Chondrocyte (in vitro differentiated cells): ENCODE measurements around the gene PCED1B. TPM values are rescaled to one million over a fixed set of nuclear protein-coding genes. Genes with fewer than 3 reads are reported as not detected.

Source experiments
- DNase-seq: peaks from one replicate; pipeline ENCODE4 v3.0.0; 2021; ENCODE audit warnings: mixed read lengths, low spot score
- H3K27ac Mint-ChIP-seq: one replicate; pipeline ENCODE4 v1.8.0; 2021; ENCODE audit warnings: mild to moderate bottlenecking, moderate library complexity, mixed read lengths; ENCODE audit not compliant: unreplicated experiment
- H3K27me3 Mint-ChIP-seq: 2 replicates; pipeline ENCODE4 v1.8.0; 2021; ENCODE audit warnings: low read depth, mixed read lengths
- H3K36me3 Mint-ChIP-seq: 2 replicates; pipeline ENCODE4 v1.8.0; 2021; ENCODE audit warnings: low read depth, mixed read lengths
- H3K4me1 Mint-ChIP-seq: 2 replicates; pipeline ENCODE4 v1.8.0; 2021; ENCODE audit warnings: low read depth, mild to moderate bottlenecking, mixed read lengths
- H3K4me3 Mint-ChIP-seq: one replicate; pipeline ENCODE4 v1.8.0; 2021; ENCODE audit warnings: mild to moderate bottlenecking, moderate library complexity, mixed read lengths; ENCODE audit not compliant: unreplicated experiment
- H3K9me3 Mint-ChIP-seq: 2 replicates; pipeline ENCODE4 v1.8.0; 2021; ENCODE audit warnings: low read depth, mixed read lengths
- CTCF ChIP-seq: fragments of 200-600 bp; sonication (generic); IDR thresholded peaks from 2 replicates; pipeline ENCODE4 v1.5.0; 2021; ENCODE audit warnings: antibody characterized with exemption, mild to moderate bottlenecking, moderate library complexity
- total RNA-seq: library from RNA; stranded (reverse); gene quantifications from 3 replicates; pipeline ENCODE4 v1.2.1, GENCODE V29; 2021

Gene PCED1B
- total RNA-seq, 1 donor from 2014 or later = 2.3 TPM

- no peak overlapping the region for H3K27ac Mint-ChIP-seq
- no peak for TF ChIP-seq CTCF
- peaks cover 12% of the 10 kb centered on the region for H3K4me1 Mint-ChIP-seq
- no peak for DNase-seq
- no peaks in the 10 kb centered on the region for H3K27me3 Mint-ChIP-seq
- no peak overlapping the region for H3K4me3 Mint-ChIP-seq
- peaks cover 2% of the 10 kb centered on the region for H3K36me3 Mint-ChIP-seq
- H3K9me3 Mint-ChIP-seq = no peaks in the 10 kb centered on the region
Observed at GRCh38 chr12:47107446-47107845, 28.0 kb downstream of the PCED1B start.

- no peak for DNase-seq
- no peak for TF ChIP-seq CTCF
- Mint-ChIP-seq H3K4me1 (peaks cover 14% of the 10 kb centered on the region), H3K9me3 (no peaks in the 10 kb centered on the region), H3K36me3 (peaks cover 2% of the 10 kb centered on the region), H3K4me3 (no peak overlapping the region), H3K27me3 (no peaks in the 10 kb centered on the region), H3K27ac (no peak overlapping the region)
Observed at GRCh38 chr12:47107926-47108325, 28.5 kb downstream of the PCED1B start.

DNA sequence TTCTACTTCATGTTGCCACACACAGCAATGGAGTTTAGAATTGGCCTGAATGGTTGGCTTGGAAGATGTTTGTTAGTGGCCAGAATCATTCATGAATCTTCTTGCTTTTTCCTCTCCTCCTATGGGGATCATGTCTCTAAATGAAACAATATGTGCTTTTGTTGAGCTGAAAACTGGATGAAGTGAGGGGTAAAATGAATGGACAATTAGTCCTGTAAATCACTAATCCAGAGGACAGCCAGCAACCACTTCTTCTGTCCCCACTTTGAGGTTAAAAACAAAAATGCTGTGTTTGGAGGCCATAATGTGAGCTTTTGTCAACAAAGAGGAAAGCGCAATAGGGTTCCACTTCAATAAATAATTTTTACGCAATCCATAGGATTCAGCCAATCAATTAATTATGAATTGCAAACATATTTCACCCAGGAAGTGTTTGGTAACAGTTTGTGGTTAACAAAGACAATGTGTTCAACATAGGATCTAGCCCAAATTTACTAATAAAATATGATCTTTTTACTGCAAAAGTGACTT, 30.7 kb downstream of the PCED1B start:
- no peak for TF ChIP-seq CTCF
- DNase-seq = no peak
- H3K4me3 Mint-ChIP-seq = no peak overlapping the region
- no peaks in the 10 kb centered on the region for H3K9me3 Mint-ChIP-seq
- peaks cover 2% of the 10 kb centered on the region for H3K36me3 Mint-ChIP-seq
- peaks cover 6% of the 10 kb centered on the region for H3K4me1 Mint-ChIP-seq
- H3K27ac Mint-ChIP-seq = no peak overlapping the region
- H3K27me3 Mint-ChIP-seq = no peaks in the 10 kb centered on the region

DNA sequence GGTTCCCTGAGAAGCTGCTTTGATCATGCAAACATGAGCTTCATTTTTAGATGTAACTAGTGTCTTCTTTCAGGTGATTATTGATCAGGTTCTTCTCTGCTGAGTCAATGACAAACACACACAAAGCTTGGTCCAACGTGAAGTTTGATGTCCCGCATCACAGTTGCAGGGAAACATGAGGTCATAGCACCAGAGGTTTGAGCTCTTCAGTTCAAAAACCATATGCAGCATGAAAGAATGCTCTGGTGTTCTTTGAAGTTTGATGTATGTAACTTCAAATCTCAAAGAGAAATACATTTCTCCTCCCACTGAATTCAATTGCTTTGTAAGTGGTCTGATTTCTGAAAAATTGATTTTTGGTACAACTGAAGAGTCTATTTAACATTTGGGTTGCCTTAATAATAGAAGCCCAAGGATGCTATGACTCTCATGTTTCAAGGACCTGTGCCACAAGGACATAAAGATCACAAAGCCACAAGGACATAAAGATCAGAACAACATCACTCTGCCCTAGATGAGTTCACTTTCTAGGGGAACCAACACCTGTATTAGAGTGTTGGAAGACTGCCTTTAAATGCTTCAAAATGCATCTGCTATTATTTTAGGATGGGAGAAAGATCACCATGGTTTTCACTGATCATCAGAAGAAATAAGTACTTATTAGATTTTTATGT, 31.4 kb downstream of the PCED1B start:
- no peaks in the 10 kb centered on the region for H3K27me3 Mint-ChIP-seq

GRCh38 chr12:47111392-47111778, 32.0 kb downstream of the PCED1B start:
- Mint-ChIP-seq H3K4me3 (no peak overlapping the region), H3K27ac (no peak overlapping the region), H3K4me1 (peaks cover 6% of the 10 kb centered on the region), H3K9me3 (no peaks in the 10 kb centered on the region), H3K36me3 (peaks cover 2% of the 10 kb centered on the region), H3K27me3 (no peaks in the 10 kb centered on the region)
- TF ChIP-seq CTCF = no peak
- no peak for DNase-seq

More for the DNA sequence above, 31.4 kb downstream of the PCED1B start:
- Mint-ChIP-seq H3K27ac (no peak overlapping the region), H3K4me3 (no peak overlapping the region), H3K36me3 (peaks cover 2% of the 10 kb centered on the region), H3K9me3 (no peaks in the 10 kb centered on the region), H3K4me1 (peaks cover 6% of the 10 kb centered on the region)
- no peak for DNase-seq
- no peak for TF ChIP-seq CTCF
